GM12878 (cell line): Measurements from ENCODE around the gene RANBP17. TPM values are rescaled to one million over a fixed set of nuclear protein-coding genes. Genes with fewer than 3 reads are reported as not detected.

ENCODE experiments used
- CBX3 ChIP-seq: fragments of 200-600 bp; sonication (generic); IDR thresholded peaks from 2 replicates; pipeline ENCODE4 v1.6.1; 2016; ENCODE audit warnings: low read depth, borderline replicate concordance
- CREB1 ChIP-seq: IDR thresholded peaks from 2 replicates; pipeline ENCODE4 v1.6.1; 2012; ENCODE audit warnings: low read depth, mild to moderate bottlenecking, inconsistent platforms
- GATAD2B ChIP-seq: fragments of 450-650 bp; conservative IDR thresholded peaks from 2 replicates; pipeline ENCODE4 v1.6.1; 2017; ENCODE audit warnings: low read depth, mild to moderate bottlenecking, moderate library complexity
- HDGF ChIP-seq: fragments of 450-650 bp; IDR thresholded peaks from 2 replicates; pipeline ENCODE4 v1.6.1; 2016; ENCODE audit warnings: antibody characterized with exemption
- NR2F1 ChIP-seq: fragments of 450-650 bp; conservative IDR thresholded peaks from 2 replicates; pipeline ENCODE4 v1.6.1; 2017; ENCODE audit warnings: mild to moderate bottlenecking
- ZBTB33 ChIP-seq: fragments of 450-650 bp; IDR thresholded peaks from 2 replicates; pipeline ENCODE4 v1.6.1; 2017; ENCODE audit warnings: mild to moderate bottlenecking
- ZBTB40 ChIP-seq: fragments of 450-650 bp; IDR thresholded peaks from 2 replicates; pipeline ENCODE4 v1.6.1; 2016; ENCODE audit warnings: mild to moderate bottlenecking, moderate library complexity, borderline replicate concordance
- ZNF622 ChIP-seq: fragments of 450-650 bp; IDR thresholded peaks from 2 replicates; pipeline ENCODE4 v1.6.1; 2017; ENCODE audit warnings: mild to moderate bottlenecking, inconsistent platforms
- polyA plus RNA-seq, 11 experiments: library from polyadenylated mRNA; depleted of rRNA in 4 of 11; unstranded in 6 of 11; stranded (reverse) in 5 of 11; fragments of >200 nt; fragmentation: Nextera tagmentation in 4 of 11; fragmentation: Illumina TruSeq in 1 of 11; extraction: Ambion mirVana in 4 of 11; extraction: Trizol in 1 of 11; gene quantifications; 1 replicate in 1 of 11; 2 replicates in 10 of 11; pipeline versions ENCODE4 v1.2.1 to v1.2.3, GENCODE V29; 2011 to 2016; ENCODE audit warnings: inconsistent platforms in 2 of 11, missing spikeins in 2 of 11, low read depth in 1 of 11
- total RNA-seq, 4 experiments: library from RNA; depleted of rRNA in 3 of 4; stranded (reverse); fragments of >200 nt in 3 of 4; fragmentation: Illumina TruSeq in 1 of 4; extraction: Trizol in 1 of 4; gene quantifications; 2 replicates each; pipeline versions ENCODE4 v1.2.1 to v1.2.3, GENCODE V29; 2013 to 2021

Gene RANBP17
- total and polyA plus RNA-seq, 10 of the 15 experiments (the other 5 are each of a cell fraction or from before 2014, with no cell fraction given), result 0.10 TPM; not detected in 9

- no peak for TF ChIP-seq ZBTB40
- no peak for TF ChIP-seq CREB1
- TF ChIP-seq ZNF622, result no peak
- no peak for TF ChIP-seq CBX3
- TF ChIP-seq GATAD2B, result no peak
- TF ChIP-seq NR2F1, result no peak
- TF ChIP-seq ZBTB33, result no peak
- TF ChIP-seq HDGF, result no peak
- TF ChIP-seq, all 136 proteins: peak for 0
Observed at GRCh38 chr5:170892196-170892595, 30.4 kb downstream of the RANBP17 start (continued).
